ENCODE measurements around the gene WNK3.

WNK3 gene

DNA sequence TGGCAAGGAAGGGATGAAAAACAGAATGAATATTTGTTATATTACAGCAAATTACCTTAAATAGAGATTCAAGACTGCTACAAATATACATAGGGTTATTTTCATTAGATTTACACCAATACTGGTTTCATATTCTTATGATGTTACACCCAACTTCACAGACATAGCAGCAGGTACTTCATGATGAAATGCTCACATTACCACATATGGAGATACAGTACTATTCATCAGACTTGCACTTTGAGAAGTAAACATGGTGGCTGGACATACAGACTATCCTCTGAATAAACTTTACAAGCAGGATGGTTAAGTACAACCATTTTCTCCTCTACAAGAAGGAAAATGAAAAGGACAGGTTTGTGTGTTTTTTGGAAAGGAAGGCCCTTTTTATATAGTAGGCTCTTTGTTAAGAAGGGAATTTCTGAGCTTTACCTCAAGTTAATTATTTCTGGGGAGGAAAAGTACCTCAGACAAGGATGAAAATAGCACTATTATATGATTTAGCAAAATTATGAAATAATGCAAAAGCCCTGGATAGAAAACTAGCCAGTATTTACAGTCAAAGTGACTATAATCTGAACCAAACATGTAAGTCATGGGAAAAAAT lies 162.8 kb downstream of the WNK3 start:
- no peak for DNase-seq (ENCODE audit: low read depth in 1 of 2, low spot score in 1 of 2)
- peaks cover 7% of the 10 kb centered on the region for H3K27me3 ChIP-seq (ENCODE audit: insufficient read depth, poor library complexity, severe bottlenecking)
- H3K4me3 ChIP-seq (replicated peaks; ENCODE audit: insufficient read depth, low read length): no peak overlapping the region
- H3K27ac ChIP-seq (replicated peaks): no peak overlapping the region
- TF ChIP-seq SPI1 (IDR thresholded peaks at IDR 0.05; ENCODE audit: borderline replicate concordance, low read depth) (no peak), POLR2AphosphoS5 (IDR thresholded peaks at IDR 0.05; ENCODE audit: low read depth) (no peak), GABPA (IDR thresholded peaks at IDR 0.05; ENCODE audit: low read depth) (no peak)
- TF ChIP-seq, protein P1, sequence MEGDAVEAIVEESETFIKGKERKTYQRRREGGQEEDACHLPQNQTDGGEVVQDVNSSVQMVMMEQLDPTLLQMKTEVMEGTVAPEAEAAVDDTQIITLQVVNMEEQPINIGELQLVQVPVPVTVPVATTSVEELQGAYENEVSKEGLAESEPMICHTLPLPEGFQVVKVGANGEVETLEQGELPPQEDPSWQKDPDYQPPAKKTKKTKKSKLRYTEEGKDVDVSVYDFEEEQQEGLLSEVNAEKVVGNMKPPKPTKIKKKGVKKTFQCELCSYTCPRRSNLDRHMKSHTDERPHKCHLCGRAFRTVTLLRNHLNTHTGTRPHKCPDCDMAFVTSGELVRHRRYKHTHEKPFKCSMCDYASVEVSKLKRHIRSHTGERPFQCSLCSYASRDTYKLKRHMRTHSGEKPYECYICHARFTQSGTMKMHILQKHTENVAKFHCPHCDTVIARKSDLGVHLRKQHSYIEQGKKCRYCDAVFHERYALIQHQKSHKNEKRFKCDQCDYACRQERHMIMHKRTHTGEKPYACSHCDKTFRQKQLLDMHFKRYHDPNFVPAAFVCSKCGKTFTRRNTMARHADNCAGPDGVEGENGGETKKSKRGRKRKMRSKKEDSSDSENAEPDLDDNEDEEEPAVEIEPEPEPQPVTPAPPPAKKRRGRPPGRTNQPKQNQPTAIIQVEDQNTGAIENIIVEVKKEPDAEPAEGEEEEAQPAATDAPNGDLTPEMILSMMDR (IDR thresholded peaks at IDR 0.05; ENCODE audit: insufficient read depth, low read length): no peak
- TF ChIP-seq, protein P2, sequence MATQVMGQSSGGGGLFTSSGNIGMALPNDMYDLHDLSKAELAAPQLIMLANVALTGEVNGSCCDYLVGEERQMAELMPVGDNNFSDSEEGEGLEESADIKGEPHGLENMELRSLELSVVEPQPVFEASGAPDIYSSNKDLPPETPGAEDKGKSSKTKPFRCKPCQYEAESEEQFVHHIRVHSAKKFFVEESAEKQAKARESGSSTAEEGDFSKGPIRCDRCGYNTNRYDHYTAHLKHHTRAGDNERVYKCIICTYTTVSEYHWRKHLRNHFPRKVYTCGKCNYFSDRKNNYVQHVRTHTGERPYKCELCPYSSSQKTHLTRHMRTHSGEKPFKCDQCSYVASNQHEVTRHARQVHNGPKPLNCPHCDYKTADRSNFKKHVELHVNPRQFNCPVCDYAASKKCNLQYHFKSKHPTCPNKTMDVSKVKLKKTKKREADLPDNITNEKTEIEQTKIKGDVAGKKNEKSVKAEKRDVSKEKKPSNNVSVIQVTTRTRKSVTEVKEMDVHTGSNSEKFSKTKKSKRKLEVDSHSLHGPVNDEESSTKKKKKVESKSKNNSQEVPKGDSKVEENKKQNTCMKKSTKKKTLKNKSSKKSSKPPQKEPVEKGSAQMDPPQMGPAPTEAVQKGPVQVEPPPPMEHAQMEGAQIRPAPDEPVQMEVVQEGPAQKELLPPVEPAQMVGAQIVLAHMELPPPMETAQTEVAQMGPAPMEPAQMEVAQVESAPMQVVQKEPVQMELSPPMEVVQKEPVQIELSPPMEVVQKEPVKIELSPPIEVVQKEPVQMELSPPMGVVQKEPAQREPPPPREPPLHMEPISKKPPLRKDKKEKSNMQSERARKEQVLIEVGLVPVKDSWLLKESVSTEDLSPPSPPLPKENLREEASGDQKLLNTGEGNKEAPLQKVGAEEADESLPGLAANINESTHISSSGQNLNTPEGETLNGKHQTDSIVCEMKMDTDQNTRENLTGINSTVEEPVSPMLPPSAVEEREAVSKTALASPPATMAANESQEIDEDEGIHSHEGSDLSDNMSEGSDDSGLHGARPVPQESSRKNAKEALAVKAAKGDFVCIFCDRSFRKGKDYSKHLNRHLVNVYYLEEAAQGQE (IDR thresholded peaks at IDR 0.05; ENCODE audit: insufficient replicate concordance, low read depth): no peak

DNA sequence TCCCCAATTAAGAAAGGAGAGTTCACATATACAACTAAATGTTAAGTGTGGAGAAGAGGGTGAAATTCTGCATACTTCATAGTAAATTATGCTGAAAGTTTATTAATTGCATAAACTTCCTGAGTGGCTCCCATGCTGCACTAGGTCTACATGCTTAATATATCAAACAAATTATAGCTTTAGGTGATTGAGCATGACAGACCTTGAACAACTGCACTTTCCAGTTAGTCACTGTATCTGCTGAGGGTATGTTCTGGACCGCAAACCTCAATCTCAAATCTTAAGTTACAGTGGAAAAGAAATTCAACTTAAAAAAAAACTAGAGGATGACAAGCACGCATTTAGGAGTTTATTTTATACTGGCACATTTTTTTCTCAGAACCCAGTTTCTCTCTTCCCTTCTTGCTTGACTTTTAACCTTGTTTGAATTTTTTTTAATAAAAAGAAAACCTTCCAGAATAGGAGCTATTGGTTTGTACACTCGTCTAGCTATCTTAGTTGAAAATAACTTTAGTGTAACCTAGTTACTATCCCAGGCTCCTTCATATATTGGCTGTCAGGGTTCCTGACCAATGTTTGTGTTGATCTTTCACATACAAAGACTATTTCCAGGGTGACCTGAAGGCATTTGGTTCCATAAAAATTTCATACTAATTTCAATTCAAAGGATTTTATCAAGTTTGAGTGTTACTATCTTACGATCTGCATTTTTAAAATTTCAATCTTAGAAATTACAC lies 164.6 kb downstream of the WNK3 start:
- H3K27ac ChIP-seq (replicated peaks): no peak overlapping the region
- no peak for DNase-seq (ENCODE audit: low read depth in 1 of 2, low spot score in 1 of 2)
- TF ChIP-seq GABPA (IDR thresholded peaks at IDR 0.05; ENCODE audit: low read depth): no peak

DNA sequence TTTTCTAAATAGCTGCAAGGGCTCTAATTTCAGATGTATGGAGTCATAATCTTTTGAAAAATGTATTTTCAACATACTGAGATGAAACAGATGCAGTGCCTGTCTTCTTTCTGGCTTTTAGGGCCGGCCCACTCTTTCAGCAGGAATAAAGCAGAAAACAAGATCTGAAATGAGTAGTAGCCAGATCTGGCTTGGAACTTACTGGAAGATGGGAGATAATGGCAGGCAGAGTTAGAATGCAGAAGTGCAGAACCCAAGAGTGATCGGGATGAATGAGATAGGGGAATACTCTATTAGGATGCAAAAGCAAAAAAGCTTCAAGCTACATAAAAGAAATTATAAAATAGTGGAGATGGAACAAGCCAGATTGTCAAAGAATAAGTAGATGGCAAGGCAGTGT lies 173.4 kb downstream of the WNK3 start:
- no peak for DNase-seq (ENCODE audit: low read depth in 1 of 2, low spot score in 1 of 2)
- Histone ChIP-seq H3K27ac (replicated peaks) (no peak overlapping the region), H3K27me3 (ENCODE audit: insufficient read depth, poor library complexity, severe bottlenecking) (no peaks in the 10 kb centered on the region), H3K4me3 (replicated peaks; ENCODE audit: insufficient read depth, low read length) (no peak overlapping the region)
- TF ChIP-seq, protein P1 (IDR thresholded peaks at IDR 0.05; ENCODE audit: insufficient read depth, low read length): no peak
- no peak for TF ChIP-seq POLR2AphosphoS5 (IDR thresholded peaks at IDR 0.05; ENCODE audit: low read depth)
- TF ChIP-seq SPI1 (IDR thresholded peaks at IDR 0.05; ENCODE audit: borderline replicate concordance, low read depth): no peak

More for the DNA sequence above, 164.6 kb downstream of the WNK3 start:
- Histone ChIP-seq H3K4me3 (replicated peaks; ENCODE audit: insufficient read depth, low read length) (no peak overlapping the region), H3K27me3 (ENCODE audit: insufficient read depth, poor library complexity, severe bottlenecking) (peaks cover 7% of the 10 kb centered on the region)

DNA sequence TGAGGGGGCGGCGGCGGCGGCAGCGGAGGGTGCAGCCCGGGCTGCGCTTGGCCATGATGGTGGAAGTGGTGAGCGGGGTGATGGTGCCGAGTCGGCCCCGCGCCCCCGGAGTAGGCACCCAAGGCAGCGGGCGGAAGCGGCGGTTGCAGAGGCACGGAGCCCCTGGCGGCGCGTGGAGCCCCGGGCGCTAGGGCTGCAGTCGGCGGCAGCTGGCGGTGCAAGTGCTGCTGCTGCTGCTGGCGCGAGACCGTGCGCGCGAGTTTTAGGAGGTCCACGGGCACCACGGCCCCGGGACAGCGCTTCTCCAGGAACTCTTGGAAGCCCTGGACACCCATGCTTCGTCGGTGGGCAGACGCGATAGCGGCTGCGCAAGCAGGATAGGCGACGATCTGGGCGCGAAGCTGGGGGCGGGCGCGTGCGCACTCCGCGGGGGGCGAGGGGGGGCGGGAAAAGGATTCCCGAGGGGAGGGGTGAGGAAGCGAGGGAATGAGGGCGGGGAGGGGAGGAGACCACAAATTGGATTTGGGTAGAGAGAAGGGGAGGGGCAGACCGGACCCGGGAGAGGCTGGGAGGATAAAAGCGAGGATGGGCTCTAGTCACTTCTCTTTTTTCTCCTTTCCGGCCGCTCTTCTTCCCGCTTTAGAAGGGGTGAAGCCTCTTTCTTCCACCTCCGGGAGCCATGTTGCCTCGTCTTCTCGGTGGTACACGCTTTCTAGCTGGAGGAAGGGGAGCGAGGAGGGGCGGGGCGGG lies 174.8 kb downstream of the WNK3 start, which contains the start of gene FAM120C:
FAM120C (minus strand) TSS at position 391 of the 750 bp plus-strand sequence; CDS start at position 335, 56 bp downstream.
- peak; percentile 47 to 67 for DNase-seq (ENCODE audit: low read depth in 1 of 2, low spot score in 1 of 2)
- H3K27ac ChIP-seq (replicated peaks): peak within 1 kb of the TSS; percentile 85
- H3K27me3 ChIP-seq (ENCODE audit: insufficient read depth, poor library complexity, severe bottlenecking): no peaks in the 10 kb centered on the region
- peak within 1 kb of the TSS; percentile 65 for H3K4me3 ChIP-seq (replicated peaks; ENCODE audit: insufficient read depth, low read length)
- TF ChIP-seq SPI1 (IDR thresholded peaks at IDR 0.05; ENCODE audit: borderline replicate concordance, low read depth) (peak; percentile 37; the same call in 1 of the 2 replicates), POLR2AphosphoS5 (IDR thresholded peaks at IDR 0.05; ENCODE audit: low read depth) (peak; percentile 44), GABPA (IDR thresholded peaks at IDR 0.05; ENCODE audit: low read depth) (no peak)
- TF ChIP-seq, protein P2 (IDR thresholded peaks at IDR 0.05; ENCODE audit: insufficient replicate concordance, low read depth): peak; percentile 16
